Activated CD4-positive, alpha-beta T cell treated with anti-CD3 and anti-CD28 coated beads, Interleukin-2, amount 50 U/mL, for 1 hour (primary cell): ENCODE measurements around the gene RYK.

Experiments used
- DNase-seq: peaks from one replicate; pipeline ENCODE4 v3.0.0-alpha.2; 2020

The RYK gene

GRCh38 chr3:134146666-134147065, 104.0 kb downstream of the RYK start:
- no peak for DNase-seq

DNA sequence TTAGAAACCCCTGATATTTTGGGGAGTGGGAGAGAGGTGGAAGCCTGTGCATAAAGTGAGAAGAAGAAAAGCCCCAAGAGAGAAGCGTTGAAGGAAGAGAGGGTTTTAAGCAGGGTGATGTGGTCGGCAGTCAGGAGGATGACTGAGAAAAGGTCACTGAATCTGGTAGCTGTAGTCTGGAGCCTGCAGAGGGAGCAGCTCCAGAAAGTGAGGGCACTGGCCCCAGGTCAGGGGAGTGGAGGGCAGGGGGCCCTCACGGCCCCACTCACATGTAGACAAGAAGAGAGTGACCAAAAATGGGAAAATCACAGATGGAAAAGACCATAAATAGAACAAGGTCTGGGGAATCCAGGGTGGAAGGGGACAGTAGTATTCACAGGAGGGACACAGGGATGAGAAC, 105.5 kb downstream of the RYK start:
- DNase-seq: no peak

DNA sequence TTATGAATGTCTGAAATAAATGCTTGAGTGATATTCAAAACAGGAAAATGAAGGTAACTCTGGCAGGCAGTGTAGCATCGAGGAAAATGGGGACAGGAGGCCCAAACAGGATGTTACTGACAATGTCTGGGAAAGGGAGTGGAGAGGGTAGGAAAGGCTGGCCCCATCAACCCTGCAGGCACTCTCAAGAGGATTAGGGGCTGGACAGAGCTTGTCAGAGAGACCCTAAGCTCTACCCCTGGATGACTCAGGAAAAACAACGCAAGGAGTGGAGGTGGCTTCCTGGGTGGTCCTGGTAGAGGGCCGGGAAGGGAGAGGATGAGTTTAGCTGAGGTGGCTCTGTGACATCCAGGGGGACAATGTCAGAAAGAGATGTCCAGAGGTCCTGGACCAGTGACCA, 106.0 kb downstream of the RYK start:
- no peak for DNase-seq

DNA sequence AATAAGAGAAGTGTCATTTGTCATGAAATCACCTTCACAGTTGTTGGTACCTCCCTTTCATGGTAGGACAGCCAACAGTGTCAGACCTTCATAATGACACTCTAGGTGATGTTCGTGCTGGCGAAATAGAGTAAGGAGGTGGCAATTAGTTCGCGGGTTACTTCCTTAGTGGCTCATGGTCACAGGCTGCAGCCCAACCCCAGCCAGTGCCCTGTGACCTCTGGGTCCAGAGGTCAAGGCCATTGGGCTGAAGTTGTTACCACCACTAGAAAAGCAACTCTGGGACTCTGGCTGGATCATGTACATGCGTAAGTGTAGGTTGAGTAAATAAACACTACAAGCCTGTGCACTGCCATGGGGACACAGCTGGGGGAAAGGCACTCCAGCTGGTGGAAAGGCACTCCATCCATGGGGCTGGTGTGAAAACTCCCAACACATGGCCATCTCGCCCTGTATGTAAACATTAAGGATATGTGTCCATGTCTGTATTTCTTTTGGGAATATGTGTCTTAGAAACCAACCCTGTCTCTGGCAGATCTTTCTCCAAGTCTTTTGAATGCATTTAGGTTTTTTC, 106.7 kb downstream of the RYK start:
- DNase-seq: no peak

GRCh38 chr3:134136604-134137003, 114.1 kb downstream of the RYK start:
- DNase-seq: no peak

- DNase-seq: no peak
Observed at GRCh38 chr3:134134698-134135415, 115.8 kb downstream of the RYK start.

DNA sequence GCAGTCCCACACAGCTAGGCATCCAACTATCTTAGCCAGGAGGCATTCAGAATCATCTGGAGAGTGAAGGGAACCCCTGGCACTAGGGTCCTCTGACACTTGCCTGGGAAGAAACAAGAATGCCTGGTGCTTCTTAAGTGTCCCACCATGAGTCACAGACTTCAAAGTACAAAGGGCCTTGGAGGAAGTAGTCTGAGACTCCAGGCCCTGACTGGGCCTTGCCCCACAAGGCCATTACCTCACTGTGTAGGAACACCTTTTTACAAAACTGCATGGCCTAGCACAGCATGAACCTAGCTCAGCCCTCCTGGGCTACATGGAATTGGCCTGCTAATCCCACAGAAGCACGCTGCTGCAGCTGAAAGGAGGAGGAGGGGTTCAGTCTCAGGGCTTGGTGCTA, 116.4 kb downstream of the RYK start:
- DNase-seq: no peak

DNA sequence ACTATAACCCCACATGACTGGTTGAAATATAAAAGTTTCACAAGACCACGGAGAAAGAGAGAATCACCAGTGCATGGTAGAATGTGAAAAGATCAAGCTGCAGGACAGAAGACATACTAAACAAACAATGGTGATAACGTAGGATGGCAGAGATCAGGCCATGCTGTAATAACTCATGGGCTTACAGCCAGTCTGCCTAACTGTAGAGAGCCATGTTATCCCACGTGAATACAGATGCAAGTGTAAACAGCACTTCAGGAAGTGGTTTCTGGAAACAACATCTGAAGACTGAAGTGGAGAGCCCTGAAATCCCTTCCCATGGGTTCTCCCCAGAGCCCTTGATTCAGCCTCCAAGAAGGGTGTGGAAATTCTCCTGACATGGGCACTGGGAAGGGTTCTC, 117.7 kb downstream of the RYK start:
- no peak for DNase-seq

DNA sequence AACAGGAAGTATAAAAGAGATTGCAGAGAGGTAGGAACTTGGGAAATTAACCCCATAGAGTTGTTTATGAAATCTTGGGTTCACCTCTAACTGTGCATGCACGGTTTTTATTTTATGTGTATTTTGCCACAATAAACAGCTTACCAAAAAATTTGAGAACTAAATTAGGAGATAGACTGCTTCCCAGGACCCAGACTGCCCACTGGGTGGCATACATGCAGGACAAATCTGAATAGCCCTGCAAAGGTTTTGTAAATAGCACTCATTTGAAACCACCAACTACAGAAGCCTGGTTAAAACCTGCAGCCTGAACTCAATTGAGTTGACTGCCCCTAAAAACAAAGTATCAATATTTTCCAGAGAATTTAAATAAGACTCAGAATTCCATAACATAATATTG, 124.5 kb downstream of the RYK start:
- DNase-seq: no peak

DNA sequence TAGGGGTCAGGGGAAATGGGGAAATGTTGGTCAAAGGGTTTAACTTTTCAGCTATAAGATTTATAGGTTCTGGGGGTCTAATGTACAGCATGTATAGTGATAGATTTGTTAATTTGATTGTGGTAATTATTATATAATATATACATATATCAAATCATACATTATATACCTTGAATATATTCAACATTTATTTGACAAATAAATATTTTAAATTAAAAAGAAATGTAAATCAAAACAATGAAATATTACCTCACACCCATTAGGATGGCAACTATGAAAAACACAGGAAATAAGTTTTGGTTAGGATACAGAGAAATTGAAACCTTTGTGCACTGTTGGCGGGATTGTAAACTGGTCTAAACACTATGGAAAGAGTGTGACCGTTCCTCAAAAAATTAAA, 135.9 kb downstream of the RYK start:
- DNase-seq: no peak

GRCh38 chr3:134111616-134112015, 139.0 kb downstream of the RYK start:
- DNase-seq: no peak

DNA sequence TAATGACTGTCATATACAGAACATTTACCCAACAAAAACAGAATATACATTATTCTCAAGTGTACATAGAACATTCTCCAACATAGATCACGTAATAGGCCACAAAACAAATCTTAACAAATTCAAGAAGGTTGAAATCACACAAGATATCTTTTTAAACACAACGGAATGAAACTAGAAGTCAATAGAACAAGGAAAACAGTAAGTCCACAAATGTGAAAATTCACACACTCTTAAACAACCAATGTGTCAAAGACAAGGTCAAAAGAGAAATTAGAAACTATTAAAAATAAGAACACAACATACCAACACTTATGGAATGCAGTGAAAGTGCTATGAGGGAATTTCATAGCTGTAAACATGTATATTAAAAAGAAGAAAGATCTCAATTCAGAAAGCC, 139.7 kb downstream of the RYK start:
- no peak for DNase-seq
